Fibroblast of pulmonary artery (primary cell): ENCODE results near the gene PIM3.

Source experiments
- DNase-seq: peaks from one replicate; pipeline ENCODE4 v3.0.0-alpha.2; 2010; ENCODE audit warnings: low read depth
- H3K4me3 ChIP-seq: replicated peaks from 2 replicates; pipeline ENCODE4 v1.5.1; 2011; ENCODE audit warnings: low read depth, mild to moderate bottlenecking, control low read depth, low read length, moderate library complexity
- CTCF ChIP-seq: IDR thresholded peaks from 2 replicates; pipeline ENCODE4 v1.5.1; 2011; ENCODE audit warnings: mild to moderate bottlenecking, control low read depth, low read length, inconsistent platforms; ENCODE audit errors: missing control alignments

PIM3 gene

GRCh38 chr22:49957826-49958365 lies 2.7 kb upstream of the PIM3 start:
- no peak for TF ChIP-seq CTCF
- no peak for DNase-seq
- H3K4me3 ChIP-seq = no peak overlapping the region

- no peak overlapping the region for H3K4me3 ChIP-seq
- no peak for TF ChIP-seq CTCF
- DNase-seq = no peak
Measured at GRCh38 chr22:49958366-49958921, 2.1 kb upstream of the PIM3 start.

- DNase-seq = no peak
- H3K4me3 ChIP-seq = no peak overlapping the region
- TF ChIP-seq CTCF = no peak
Measured at GRCh38 chr22:49958931-49959781, 1.4 kb upstream of the PIM3 start.

- TF ChIP-seq CTCF = no peak
- peak overlapping the region; percentile 82 for H3K4me3 ChIP-seq
- no peak for DNase-seq
Measured at GRCh38 chr22:49959782-49960158, 802 bp upstream of the PIM3 start.

- no peak for TF ChIP-seq CTCF
- peak; percentile 49 for DNase-seq
- H3K4me3 ChIP-seq = peak overlapping the region; percentile 82
Measured at GRCh38 chr22:49961005-49961600, 531 bp downstream of the PIM3 start.

- peak; percentile 30 for DNase-seq
- H3K4me3 ChIP-seq = peak overlapping the region; percentile 82
- TF ChIP-seq CTCF = no peak
Measured at GRCh38 chr22:49961601-49962011, 1.0 kb downstream of the PIM3 start.
